MG63 (cell line): ENCODE measurements around the gene CCND2. TPM values are rescaled to one million over a fixed set of nuclear protein-coding genes. Genes with fewer than 3 reads are reported as not detected.

Experiments
- DNase-seq: peaks from one replicate; pipeline ENCODE4 v3.0.0-alpha.2; 2020
- H3K27me3 ChIP-seq: fragments of 250-450 bp; sonication (Bioruptor Pico); 2 replicates; pipeline ENCODE4 v1.5.1; 2020; ENCODE audit warnings: mild to moderate bottlenecking, moderate library complexity
- H3K36me3 ChIP-seq: fragments of 250-450 bp; sonication (Bioruptor Pico); 2 replicates; pipeline ENCODE4 v1.5.1; 2020; ENCODE audit warnings: mild to moderate bottlenecking, moderate library complexity
- H3K4me3 ChIP-seq: fragments of 250-450 bp; sonication (Bioruptor Pico); 2 replicates; pipeline ENCODE4 v1.5.1; 2020; ENCODE audit warnings: mild to moderate bottlenecking, moderate library complexity
- H3K9me3 ChIP-seq: fragments of 250-450 bp; sonication (Bioruptor Pico); 2 replicates; pipeline ENCODE4 v1.5.1; 2020; ENCODE audit warnings: mild to moderate bottlenecking, moderate library complexity
- total RNA-seq: library from RNA; depleted of rRNA; stranded (reverse); fragments of >200 nt; shearing (Covaris generic); gene quantifications from 2 replicates; pipeline ENCODE4 v1.2.3, GENCODE V29; 2014; ENCODE audit warnings: low replicate concordance

CCND2 gene
- total RNA-seq, 1 experiment from 2014 or later: not detected

DNA sequence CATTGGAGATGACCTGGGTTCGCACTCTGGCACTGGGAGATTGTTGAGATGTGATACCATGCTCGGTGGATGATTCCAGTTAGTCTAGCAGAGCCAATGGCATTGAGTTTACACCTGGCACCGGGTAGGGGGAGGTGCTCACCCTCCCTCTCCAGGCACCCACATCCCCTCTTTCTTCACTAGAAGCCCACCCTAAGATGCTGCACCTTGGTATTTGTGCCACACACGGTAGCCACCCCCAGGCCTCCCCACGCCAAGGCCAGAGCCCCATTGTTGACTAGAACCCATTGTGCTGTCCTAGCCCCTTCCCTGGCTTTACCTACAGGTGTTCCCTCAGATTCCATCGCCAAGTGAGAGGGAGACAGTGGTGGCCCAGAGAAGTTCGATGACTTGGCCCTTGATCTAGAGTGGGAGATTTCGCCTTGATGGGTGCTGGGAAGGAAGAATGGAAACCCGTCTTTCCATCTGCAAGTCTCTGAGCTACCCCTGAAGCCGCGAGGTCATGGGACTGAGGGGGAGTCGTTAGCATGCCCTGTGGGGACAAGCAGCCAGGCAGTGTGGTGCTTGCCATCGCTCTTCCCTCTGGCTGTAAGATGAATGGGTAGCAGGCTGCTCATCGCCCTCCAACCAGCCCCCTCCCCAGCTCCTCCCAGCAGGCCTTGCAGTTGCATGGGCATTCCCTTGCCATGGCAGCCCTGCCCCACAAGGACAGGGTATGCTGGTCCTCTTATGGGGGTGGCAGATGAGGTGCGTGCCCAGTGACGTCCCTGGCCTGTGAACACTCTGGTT lies 8.7 kb downstream of the CCND2 start:
- H3K9me3 ChIP-seq: no peaks in the 10 kb centered on the region
- no peaks in the 10 kb centered on the region for H3K27me3 ChIP-seq
- no peak for DNase-seq
- H3K4me3 ChIP-seq: no peak overlapping the region
- no peaks in the 10 kb centered on the region for H3K36me3 ChIP-seq

DNA sequence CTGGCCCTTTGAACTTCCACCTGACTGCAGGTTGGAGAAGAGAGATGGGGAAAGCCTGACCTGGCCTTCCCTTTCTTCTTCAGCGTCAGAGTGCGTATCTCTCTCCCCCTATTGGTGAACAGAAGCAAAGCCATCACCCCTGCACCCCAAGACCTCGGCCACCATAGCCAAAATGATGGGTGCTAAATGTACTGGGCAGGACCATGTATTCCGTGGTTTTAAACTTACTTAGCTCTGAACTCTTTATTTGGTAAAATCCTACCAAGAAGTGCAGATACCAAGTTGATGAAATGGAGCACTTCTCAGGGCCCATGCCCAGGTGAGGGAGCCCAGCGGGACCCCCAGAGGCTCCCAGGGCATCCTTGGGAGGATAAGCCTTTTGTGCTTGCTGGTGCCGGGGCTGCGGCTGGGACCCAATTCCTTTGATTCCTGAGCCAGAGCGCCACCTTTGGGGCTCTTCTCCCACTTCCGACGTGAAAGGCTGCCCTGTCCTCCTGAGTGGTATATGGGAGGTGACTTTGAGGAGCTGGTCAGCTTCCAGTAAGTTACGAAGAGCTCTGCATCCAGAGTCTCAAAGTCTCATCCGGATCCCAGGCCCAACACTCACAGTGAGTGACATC lies 9.4 kb downstream of the CCND2 start:
- Histone ChIP-seq H3K4me3 (no peak overlapping the region), H3K36me3 (no peaks in the 10 kb centered on the region), H3K9me3 (no peaks in the 10 kb centered on the region), H3K27me3 (no peaks in the 10 kb centered on the region)
- no peak for DNase-seq

DNA sequence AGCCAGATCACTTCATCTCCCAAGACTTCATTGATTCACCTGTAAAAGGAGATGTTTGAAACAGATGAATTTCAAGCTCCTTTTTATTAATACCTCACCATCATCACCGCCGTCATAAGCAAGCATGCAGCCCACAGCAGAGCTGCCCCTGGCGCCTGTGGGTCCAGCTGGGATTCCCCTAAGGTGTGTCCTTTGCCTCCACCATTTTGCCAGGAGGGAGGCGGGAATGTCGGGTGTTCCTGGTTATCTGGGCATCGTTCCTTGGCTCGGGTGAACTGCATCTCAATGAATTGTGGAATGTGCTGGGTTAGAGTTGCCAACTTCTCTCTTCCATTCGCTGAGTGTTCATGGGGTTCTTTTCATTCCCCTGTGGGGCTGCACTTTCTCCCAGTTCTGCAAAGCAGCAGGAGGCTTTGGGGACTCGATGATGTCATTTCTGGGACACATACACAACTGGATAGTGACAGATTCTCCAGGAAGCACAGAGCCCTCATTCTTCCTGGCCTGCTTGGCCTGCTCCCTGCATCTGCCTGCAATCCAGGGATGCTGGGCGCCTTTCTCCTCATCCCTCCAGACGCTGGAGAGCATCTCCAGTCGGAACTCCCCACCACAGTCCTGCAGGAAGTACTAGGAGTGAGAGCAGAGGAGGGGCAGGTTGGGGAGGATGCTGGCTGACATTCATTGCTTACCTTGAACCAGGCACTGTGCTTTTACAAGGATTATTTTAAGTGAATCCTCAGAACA lies 10.1 kb downstream of the CCND2 start:
- Histone ChIP-seq H3K27me3 (no peaks in the 10 kb centered on the region), H3K36me3 (no peaks in the 10 kb centered on the region), H3K4me3 (no peak overlapping the region), H3K9me3 (no peaks in the 10 kb centered on the region)
- no peak for DNase-seq

DNA sequence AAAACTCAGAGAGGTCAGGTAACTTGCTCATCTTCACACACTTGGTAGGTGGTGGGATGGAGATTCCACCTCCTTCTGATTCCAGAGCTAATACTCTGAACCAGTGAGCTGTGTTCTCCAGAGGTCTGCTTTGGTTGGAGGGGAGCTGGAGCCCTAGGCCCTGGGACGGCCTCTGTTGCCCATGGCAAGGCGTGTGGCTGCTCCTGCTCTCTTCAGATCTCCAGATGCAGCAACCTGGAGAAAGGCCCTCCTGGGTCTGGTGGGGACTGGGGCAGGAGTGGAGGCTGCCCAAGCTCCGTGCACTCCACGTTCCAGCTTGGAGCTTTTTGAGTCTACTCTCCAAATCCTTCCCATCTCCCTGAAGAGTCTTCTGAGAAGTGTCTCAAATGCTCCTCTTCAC lies 10.7 kb downstream of the CCND2 start:
- no peak for DNase-seq
- Histone ChIP-seq H3K4me3 (no peak overlapping the region), H3K27me3 (no peaks in the 10 kb centered on the region), H3K9me3 (no peaks in the 10 kb centered on the region), H3K36me3 (no peaks in the 10 kb centered on the region)

DNA sequence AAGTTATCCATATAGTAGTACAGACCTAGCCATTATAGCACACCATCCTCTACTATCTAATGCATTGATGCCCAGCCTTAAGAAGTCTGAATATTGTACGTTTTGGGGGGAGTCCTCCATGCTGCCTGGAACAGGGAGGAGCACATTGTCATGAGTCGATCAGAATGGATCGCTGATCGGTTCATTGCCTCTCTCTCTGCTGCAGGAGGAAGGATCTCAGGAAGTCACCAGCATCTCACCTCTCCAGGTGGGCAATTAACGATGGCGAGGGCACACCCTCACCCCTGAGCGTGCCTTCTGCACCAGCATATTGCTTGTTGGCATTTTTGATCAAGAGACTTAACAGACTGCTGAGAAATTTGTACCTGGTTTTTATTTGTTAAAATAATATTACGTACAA lies 11.5 kb downstream of the CCND2 start:
- H3K27me3 ChIP-seq: no peaks in the 10 kb centered on the region
- H3K4me3 ChIP-seq: no peak overlapping the region
- no peak for DNase-seq
- H3K9me3 ChIP-seq: no peaks in the 10 kb centered on the region
- H3K36me3 ChIP-seq: no peaks in the 10 kb centered on the region

DNA sequence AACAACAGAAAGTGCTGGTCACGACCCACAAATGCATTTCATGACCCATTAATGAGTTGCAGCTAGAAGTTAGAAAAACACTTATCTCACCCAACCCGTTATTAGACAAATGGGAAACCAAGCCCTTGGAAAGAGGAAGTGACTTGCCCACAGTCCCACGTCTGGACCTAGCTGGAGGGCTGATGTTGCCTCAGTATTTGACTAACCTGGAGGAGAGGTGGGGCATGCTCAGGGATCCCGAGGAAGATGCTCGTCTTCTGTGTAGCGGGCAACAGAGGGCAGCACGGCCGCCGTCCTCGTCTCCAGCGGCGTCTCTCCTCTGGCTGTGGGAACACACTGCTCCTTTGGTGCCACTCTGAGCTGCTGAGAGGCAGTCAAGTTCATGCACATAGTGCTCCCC lies 12.7 kb downstream of the CCND2 start:
- DNase-seq: no peak
- Histone ChIP-seq H3K27me3 (no peaks in the 10 kb centered on the region), H3K9me3 (no peaks in the 10 kb centered on the region), H3K36me3 (no peaks in the 10 kb centered on the region), H3K4me3 (no peak overlapping the region)

DNA sequence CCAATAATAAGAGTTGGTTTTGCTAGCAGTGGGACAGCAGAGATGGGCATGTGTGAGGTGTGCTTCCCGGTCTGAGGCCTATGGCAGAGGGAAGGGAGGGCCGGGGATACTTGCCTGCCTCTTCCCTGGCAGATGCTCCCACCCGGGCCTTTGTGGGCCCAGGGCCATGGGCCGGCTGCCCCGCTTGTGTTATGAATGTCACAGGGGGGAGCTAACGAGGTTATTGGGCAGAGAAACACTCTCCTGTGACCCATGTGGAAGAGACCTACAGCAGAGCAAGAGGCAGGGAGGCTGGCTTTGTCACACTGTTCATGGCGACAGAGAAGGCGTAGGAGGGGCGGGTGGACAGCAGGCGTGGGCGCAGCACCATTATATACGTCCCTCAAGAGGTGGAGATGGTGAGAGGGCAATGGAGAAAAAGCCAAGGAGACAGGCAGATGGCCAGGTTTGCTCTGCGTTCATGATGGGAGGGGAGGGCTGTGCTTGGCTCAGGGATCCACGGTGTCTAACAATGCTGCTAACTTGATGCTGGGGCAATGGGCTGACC lies 13.3 kb downstream of the CCND2 start:
- no peak overlapping the region for H3K4me3 ChIP-seq
- H3K9me3 ChIP-seq: no peaks in the 10 kb centered on the region
- DNase-seq: no peak
- H3K36me3 ChIP-seq: no peaks in the 10 kb centered on the region
- H3K27me3 ChIP-seq: no peaks in the 10 kb centered on the region

DNA sequence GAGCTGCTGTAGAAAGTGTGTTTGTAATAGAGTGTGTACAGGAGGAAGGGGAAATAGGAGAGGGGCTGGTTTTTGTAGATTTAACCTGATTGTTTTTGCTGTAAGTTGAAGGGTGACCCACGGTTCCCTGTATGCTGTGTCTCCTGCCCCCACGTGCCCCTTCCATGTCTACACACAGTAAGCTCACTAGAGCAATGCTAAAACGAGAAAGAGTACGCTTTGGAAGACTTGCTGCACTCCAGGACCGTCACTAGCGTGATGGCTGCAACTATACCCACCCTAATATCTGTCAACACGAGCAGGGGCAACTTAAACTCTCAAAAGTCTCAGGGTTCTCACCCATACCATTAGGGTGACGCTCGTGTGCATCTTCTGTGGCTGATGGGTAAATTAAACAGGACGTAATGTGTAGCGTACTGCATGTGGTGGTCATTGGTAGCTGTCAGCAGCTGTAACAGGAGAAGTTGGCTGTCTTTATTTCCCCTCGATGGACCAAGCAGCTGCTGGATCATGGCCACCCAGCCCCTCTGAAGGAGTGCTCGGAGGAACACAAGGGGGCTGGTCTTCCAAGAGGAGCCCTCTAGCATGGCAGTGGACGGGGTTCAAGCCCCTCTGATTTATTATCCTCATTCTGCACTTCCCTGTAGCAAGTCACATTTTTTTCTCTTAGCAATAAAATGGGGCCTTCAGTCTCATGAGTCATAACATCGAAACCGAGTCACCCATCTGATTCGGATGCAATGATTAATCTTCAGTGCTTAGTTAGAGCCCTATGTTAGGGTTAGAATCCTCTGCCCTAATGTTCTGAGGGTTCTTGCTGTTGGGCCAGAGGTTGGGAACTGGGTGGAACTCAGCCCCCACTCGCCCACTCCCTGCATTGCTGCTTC lies 14.0 kb downstream of the CCND2 start:
- H3K4me3 ChIP-seq: no peak overlapping the region
- no peaks in the 10 kb centered on the region for H3K36me3 ChIP-seq
- H3K27me3 ChIP-seq: no peaks in the 10 kb centered on the region
- no peaks in the 10 kb centered on the region for H3K9me3 ChIP-seq
- no peak for DNase-seq

DNA sequence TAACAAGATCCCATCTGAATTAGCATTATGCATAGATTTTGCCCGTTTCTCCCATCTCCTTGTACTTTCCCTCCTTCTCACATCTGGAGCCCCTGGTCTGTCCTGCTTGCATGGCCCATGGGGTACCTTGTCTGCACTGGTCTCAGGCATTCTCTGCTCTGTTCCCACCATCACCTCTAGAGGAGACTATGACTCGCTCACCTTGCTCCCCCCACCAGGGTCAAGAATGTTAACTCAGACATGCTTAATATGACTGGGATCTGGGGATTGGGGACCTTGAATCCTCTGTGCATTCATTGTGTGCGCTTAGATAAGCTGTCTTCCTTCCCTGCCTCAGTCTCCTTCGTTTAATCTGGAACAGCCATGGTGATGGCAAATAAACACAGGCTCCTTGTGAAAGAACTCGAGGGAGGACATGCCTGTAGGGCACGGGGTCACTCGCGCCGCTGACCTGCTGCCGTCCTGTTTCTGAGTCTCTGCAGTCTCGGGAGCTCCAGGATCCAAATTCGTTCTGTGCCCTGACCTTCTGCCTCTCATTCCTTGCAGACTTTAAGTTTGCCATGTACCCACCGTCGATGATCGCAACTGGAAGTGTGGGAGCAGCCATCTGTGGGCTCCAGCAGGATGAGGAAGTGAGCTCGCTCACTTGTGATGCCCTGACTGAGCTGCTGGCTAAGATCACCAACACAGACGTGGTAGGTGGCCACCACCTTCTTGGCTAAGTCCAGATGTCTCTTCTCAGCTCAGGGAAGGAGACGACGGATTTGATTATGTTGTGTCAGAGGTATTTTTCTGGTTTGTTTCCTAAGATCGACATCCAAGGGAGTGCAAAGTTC lies 15.0 kb downstream of the CCND2 start:
- no peak overlapping the region for H3K4me3 ChIP-seq
- H3K36me3 ChIP-seq: no peaks in the 10 kb centered on the region
- H3K9me3 ChIP-seq: no peaks in the 10 kb centered on the region
- no peaks in the 10 kb centered on the region for H3K27me3 ChIP-seq
- no peak for DNase-seq

DNA sequence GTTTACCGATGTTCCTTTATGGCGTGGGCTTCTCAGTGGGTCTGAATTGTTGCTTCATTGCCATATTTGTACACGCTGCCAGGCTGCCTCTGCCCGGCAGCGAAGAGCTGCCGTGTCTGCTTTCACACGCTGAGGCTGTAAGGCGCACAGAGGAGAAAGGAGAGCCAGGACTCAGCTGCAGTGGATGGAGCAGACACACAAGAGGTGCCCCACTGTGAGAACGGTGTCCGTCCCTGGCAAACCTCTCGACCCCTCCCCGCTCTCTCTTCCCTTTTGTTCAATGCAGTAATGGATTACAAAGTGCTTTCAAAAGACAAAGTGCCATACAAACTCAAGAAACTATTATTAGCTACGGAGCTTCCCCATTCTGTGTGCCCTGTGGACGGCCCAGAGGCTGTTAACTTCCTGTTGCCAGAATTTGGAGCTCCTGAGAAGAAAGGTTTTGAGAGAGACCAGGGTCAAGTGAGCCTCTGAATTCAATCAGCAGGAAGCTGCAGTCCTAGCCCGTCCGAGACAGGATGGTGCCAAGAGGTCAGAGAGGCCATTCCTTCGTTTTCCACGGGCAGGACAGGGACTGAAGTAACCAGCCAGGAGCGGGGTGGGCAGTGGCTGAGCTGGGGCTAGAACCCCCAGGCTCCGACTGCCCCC lies 15.8 kb downstream of the CCND2 start:
- Histone ChIP-seq H3K4me3 (no peak overlapping the region), H3K9me3 (no peaks in the 10 kb centered on the region), H3K36me3 (no peaks in the 10 kb centered on the region), H3K27me3 (no peaks in the 10 kb centered on the region)
- DNase-seq: no peak

DNA sequence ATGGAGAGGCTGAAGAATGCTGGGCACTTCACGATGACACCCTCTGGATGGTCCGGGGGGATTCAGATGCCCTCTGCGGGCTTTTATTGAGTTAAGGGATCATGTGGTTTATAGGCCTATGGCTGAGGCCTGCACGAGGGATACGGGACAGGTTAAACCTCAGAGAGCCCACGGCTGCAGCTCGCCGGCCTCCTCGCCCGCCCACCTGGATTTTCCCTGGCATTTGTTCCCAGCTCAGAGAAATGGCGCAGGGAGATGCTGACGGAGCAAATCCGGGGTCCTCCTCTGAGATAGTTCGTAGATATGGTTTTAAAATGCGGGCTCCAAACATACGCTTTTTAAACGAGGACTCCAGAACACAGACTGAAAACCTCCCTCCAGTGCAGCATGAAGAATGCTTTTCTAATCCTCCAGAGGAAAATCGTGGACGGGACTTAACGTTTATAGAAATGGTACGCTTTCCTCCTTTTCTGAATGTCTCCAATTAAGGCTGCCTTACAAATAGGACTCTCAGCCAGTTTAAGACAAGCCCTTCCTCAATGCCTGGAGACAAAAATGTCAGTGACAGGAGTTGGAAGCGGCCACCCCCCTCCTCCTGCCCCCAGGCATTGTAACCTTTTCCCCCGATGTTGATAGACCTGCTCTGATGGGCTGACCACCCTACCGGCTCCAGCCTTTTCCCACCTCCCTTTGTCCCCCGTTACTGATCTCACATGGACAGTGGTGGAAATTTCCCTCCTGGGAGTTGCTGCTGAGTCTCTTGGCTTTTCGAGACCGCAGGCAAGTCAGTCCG lies 16.6 kb downstream of the CCND2 start:
- no peaks in the 10 kb centered on the region for H3K36me3 ChIP-seq
- no peaks in the 10 kb centered on the region for H3K9me3 ChIP-seq
- no peak for DNase-seq
- H3K27me3 ChIP-seq: no peaks in the 10 kb centered on the region
- H3K4me3 ChIP-seq: no peak overlapping the region

DNA sequence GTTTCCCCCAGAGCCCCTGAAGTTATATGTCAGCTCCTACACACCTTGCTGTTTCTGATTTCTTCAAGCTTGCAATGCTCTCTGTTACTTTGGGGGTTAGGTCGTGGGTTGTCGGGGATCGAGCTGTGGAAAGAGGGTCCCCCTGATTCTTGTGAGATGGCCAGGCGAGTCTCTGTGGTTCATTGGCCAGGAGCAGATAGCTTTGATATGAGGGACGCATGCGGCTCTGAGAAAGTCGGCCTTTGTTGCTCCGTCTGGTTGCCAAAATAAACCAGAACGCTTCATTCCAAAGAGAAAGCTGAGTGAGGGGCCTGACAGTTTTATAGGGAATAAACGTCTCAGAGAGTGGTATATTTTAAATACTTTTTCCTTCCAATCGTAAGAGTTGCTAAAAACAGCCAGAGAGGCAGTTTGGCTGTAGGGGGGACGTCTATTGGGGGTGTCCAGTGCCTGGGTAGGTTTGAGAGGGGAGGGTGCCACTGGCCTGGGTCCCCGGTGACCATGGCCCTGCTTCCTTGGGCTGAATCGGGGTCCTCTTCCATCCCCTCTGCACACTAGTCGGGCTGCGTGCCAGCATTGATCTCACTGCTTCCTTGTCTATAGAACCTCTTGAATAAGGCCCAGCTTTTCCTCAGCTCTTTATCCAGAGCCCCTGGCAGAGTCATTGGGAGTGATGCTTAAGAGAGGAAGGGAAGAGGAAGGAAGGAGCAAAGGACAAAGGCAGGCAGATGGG lies 18.9 kb downstream of the CCND2 start:
- no peaks in the 10 kb centered on the region for H3K27me3 ChIP-seq
- H3K4me3 ChIP-seq: no peak overlapping the region
- DNase-seq: no peak
- H3K9me3 ChIP-seq: no peaks in the 10 kb centered on the region
- no peaks in the 10 kb centered on the region for H3K36me3 ChIP-seq

DNA sequence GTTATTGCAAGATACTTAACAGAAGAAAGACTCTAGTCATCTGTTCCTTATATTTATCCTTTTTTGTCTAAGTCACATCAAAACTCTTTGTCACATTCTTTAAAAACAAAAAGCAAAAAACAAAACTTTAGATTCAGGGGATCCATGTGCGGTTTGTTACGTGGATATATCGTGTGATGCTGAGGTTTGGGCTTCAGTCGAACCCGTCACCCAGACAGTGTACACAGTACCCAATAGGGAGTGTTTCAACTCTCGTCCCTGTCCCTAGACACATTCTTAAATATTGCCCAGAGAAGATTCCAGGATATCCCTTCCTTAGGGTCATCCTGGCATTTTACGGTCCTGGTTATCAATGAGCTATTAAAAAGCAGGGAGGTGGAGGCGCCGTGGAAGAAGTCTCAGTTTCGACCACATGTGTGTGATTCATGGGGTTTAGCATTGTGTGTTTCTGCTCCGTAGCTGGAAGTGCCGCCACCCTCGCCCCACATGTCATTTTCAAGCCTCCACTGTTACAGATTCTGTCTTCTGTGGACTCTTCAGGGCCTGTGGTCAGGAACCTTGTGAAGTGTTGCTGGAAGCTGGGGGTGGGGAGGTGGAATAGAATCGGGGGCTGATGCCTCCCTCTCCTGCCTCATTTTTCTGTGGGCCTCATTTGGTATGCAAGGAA lies 19.9 kb downstream of the CCND2 start:
- no peak for DNase-seq
- Histone ChIP-seq H3K27me3 (no peaks in the 10 kb centered on the region), H3K9me3 (no peaks in the 10 kb centered on the region), H3K36me3 (no peaks in the 10 kb centered on the region), H3K4me3 (no peak overlapping the region)
